Neural cell (in vitro differentiated cells): ENCODE measurements around the gene TAOK3. TPM values are rescaled to one million over a fixed set of nuclear protein-coding genes. Genes with fewer than 3 reads are reported as not detected.

ENCODE experiments used
- H2AFZ ChIP-seq: fragments of 200-600, 300-800 bp; sonication (generic), shearing (Covaris generic); 2 replicates; pipeline ENCODE4 v1.6.0; 2014; ENCODE audit warnings: low read depth, mild to moderate bottlenecking, antibody characterized with exemption, low read length, moderate library complexity
- H3F3A ChIP-seq: fragments of 200-600 bp; shearing (Covaris generic); 2 replicates; pipeline ENCODE4 v1.6.1; 2016; ENCODE audit warnings: mild to moderate bottlenecking, moderate library complexity, mixed read lengths, antibody characterized with exemption, low read length; ENCODE audit not compliant: insufficient read depth, poor library complexity, severe bottlenecking
- H3K27ac ChIP-seq: fragments of 200-600, 300-800 bp; sonication (generic), shearing (Covaris generic); 2 replicates; pipeline ENCODE4 v1.5.1; 2014; ENCODE audit warnings: mild to moderate bottlenecking, low read length, moderate library complexity
- H3K27me3 ChIP-seq: fragments of 300-800, 200-600 bp; sonication (generic), shearing (Covaris generic); 2 replicates; pipeline ENCODE4 v1.6.0; 2014; ENCODE audit warnings: mild to moderate bottlenecking, low read depth, low read length, moderate library complexity; ENCODE audit not compliant: insufficient read depth
- H3K36me3 ChIP-seq: fragments of 300-800, 200-600 bp; sonication (generic), shearing (Covaris generic); 2 replicates; pipeline ENCODE4 v1.5.1; 2014; ENCODE audit warnings: mild to moderate bottlenecking, antibody characterized with exemption, low read length, moderate library complexity; ENCODE audit not compliant: insufficient read depth
- H3K4me2 ChIP-seq: fragments of 300-800, 200-600 bp; sonication (generic), shearing (Covaris generic); 2 replicates; pipeline ENCODE4 v1.6.0; 2014; ENCODE audit warnings: mild to moderate bottlenecking, low read length
- H3K4me3 ChIP-seq: fragments of 300-800, 200-600 bp; sonication (generic), shearing (Covaris generic); 2 replicates; pipeline ENCODE4 v1.5.1; 2014; ENCODE audit warnings: mild to moderate bottlenecking, low read length, moderate library complexity
- H3K79me2 ChIP-seq: fragments of 200-600 bp; shearing (Covaris generic); replicated peaks from 2 replicates; pipeline ENCODE4 v1.6.0; 2014; ENCODE audit warnings: mild to moderate bottlenecking, low read length, moderate library complexity; ENCODE audit not compliant: insufficient read depth
- H3K9ac ChIP-seq: fragments of 300-800, 200-600 bp; sonication (generic), shearing (Covaris generic); 2 replicates; pipeline ENCODE4 v1.6.1; 2016; ENCODE audit warnings: mild to moderate bottlenecking, low read length, mixed read lengths
- H3K9me2 ChIP-seq: fragments of 200-600 bp; shearing (Covaris generic); 2 replicates; pipeline ENCODE4 v1.6.1; 2016; ENCODE audit warnings: mild to moderate bottlenecking, low read length, mixed read lengths; ENCODE audit not compliant: insufficient read depth
- H3K9me3 ChIP-seq: fragments of 200-600, 300-800 bp; sonication (generic), shearing (Covaris generic); 2 replicates; pipeline ENCODE4 v1.6.1; 2016; ENCODE audit warnings: mild to moderate bottlenecking, mixed run types, low read length, moderate library complexity, mixed read lengths
- H4K20me1 ChIP-seq: fragments of 200-600 bp; shearing (Covaris generic); 2 replicates; pipeline ENCODE4 v1.6.1; 2016; ENCODE audit warnings: mild to moderate bottlenecking, mixed run types; ENCODE audit not compliant: insufficient read depth
- CTCF ChIP-seq: fragments of 450-650 bp; IDR thresholded peaks from 2 replicates; pipeline ENCODE4 v1.5.1; 2014; ENCODE audit warnings: antibody characterized with exemption, mild to moderate bottlenecking, moderate library complexity; ENCODE audit not compliant: poor library complexity, severe bottlenecking
- EP300 ChIP-seq: fragments of 450-650 bp; conservative IDR thresholded peaks from 2 replicates; pipeline ENCODE4 v1.6.1; 2014; ENCODE audit warnings: antibody characterized with exemption, mild to moderate bottlenecking, moderate library complexity; ENCODE audit not compliant: poor library complexity, severe bottlenecking
- EZH2 ChIP-seq: fragments of 200-600, 300-800 bp; shearing (Covaris generic), sonication (generic); IDR thresholded peaks from 2 replicates; pipeline ENCODE4 v1.6.1; 2014; ENCODE audit warnings: antibody characterized with exemption, low read length, borderline replicate concordance, mild to moderate bottlenecking; ENCODE audit not compliant: insufficient read depth, poor library complexity, severe bottlenecking
- MXI1 ChIP-seq: fragments of 450-650 bp; conservative IDR thresholded peaks from 2 replicates; pipeline ENCODE4 v1.6.1; 2014; ENCODE audit warnings: antibody characterized with exemption, mild to moderate bottlenecking; ENCODE audit not compliant: poor library complexity, severe bottlenecking
- POLR2AphosphoS5 ChIP-seq: IDR thresholded peaks from 2 replicates; pipeline ENCODE4 v1.6.1; 2012
- RAD21 ChIP-seq: fragments of 450-650 bp; conservative IDR thresholded peaks from 2 replicates; pipeline ENCODE4 v1.6.1; 2014; ENCODE audit warnings: antibody characterized with exemption, mild to moderate bottlenecking, moderate library complexity
- REST ChIP-seq: IDR thresholded peaks from 2 replicates; pipeline ENCODE4 v1.6.1; 2012; ENCODE audit warnings: borderline replicate concordance
- SMC3 ChIP-seq: fragments of 450-650 bp; conservative IDR thresholded peaks from 2 replicates; pipeline ENCODE4 v1.6.1; 2014; ENCODE audit warnings: antibody characterized with exemption, mild to moderate bottlenecking, moderate library complexity; ENCODE audit not compliant: poor library complexity
- TAF1 ChIP-seq: IDR thresholded peaks from 2 replicates; pipeline ENCODE4 v1.6.1; 2012; ENCODE audit warnings: low read depth
- polyA plus RNA-seq: library from polyadenylated mRNA; depleted of rRNA; stranded (reverse); fragments of >200 nt; gene quantifications from 2 replicates; pipeline ENCODE4 v1.2.3, GENCODE V29; 2014

TAOK3 gene
- polyA plus RNA-seq, 1 donor from 2014 or later, result 148 TPM

- Histone ChIP-seq H3K9ac (no peak overlapping the region), H3K79me2 (no peaks in the 10 kb centered on the region), H3K27me3 (no peaks in the 10 kb centered on the region), H2AFZ (no peak overlapping the region), H4K20me1 (no peaks in the 10 kb centered on the region), H3K36me3 (peaks cover 4% of the 10 kb centered on the region), H3K4me2 (no peak overlapping the region), H3F3A (no peaks in the 10 kb centered on the region), H3K9me2 (no peaks in the 10 kb centered on the region), H3K27ac (no peak overlapping the region), H3K9me3 (no peaks in the 10 kb centered on the region), H3K4me3 (no peak overlapping the region)
- TF ChIP-seq REST (no peak), RAD21 (no peak), TAF1 (no peak), EZH2 (no peak), POLR2AphosphoS5 (no peak), EP300 (no peak), SMC3 (no peak), MXI1 (no peak), CTCF (no peak)
Measured at GRCh38 chr12:118160536-118160935, 212.2 kb downstream of the TAOK3 start.

DNA sequence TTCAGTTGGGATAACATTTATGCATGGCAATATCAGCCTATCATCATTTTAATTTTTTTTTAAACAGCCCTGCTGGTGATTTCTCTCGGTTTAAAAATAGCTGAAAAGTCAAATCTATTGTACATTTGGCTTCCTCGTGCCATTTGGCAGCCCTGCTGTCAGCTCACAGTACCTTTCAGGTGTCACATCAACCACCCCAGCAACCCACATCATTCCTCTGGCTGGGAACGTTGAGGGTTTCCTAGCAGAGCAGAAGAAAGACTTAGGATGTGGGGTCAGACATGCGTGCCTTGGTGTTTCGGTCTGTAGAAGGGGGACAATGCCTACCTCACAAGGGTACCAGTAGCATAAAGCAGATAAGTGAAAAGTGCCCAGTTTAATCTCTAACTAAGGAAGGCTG, 221.0 kb downstream of the TAOK3 start:
- Histone ChIP-seq H3F3A (no peaks in the 10 kb centered on the region), H3K9ac (no peak overlapping the region), H3K4me3 (no peak overlapping the region), H2AFZ (no peak overlapping the region), H3K4me2 (no peak overlapping the region), H3K27me3 (no peaks in the 10 kb centered on the region), H3K27ac (no peak overlapping the region), H3K79me2 (no peaks in the 10 kb centered on the region), H3K36me3 (peaks cover 6% of the 10 kb centered on the region), H3K9me2 (no peaks in the 10 kb centered on the region), H4K20me1 (no peaks in the 10 kb centered on the region), H3K9me3 (no peaks in the 10 kb centered on the region)
- TF ChIP-seq EP300, result no peak
- no peak for TF ChIP-seq REST
- no peak for TF ChIP-seq MXI1
- no peak for TF ChIP-seq CTCF
- no peak for TF ChIP-seq TAF1
- TF ChIP-seq SMC3, result no peak
- TF ChIP-seq POLR2AphosphoS5, result no peak
- TF ChIP-seq RAD21, result no peak
- TF ChIP-seq EZH2, result no peak
